GM23338 (cell line): Measurements from ENCODE around the gene BCAS3. TPM values are rescaled to one million over a fixed set of nuclear protein-coding genes. Genes with fewer than 3 reads are reported as not detected.

Experiments
- ATAC-seq: fragments of 200-7000 bp; cut with Tn5 transposase; 3 replicates; pipeline ENCODE4 v1.9.1; 2020
- DNase-seq: peaks from one replicate; pipeline ENCODE4 v3.0.0-alpha.2; 2015; ENCODE audit warnings: low spot score
- H2AFZ ChIP-seq: fragments of 200-600 bp; sonication (generic); 2 replicates; pipeline ENCODE4 v1.8.0; 2016; ENCODE audit warnings: antibody characterized with exemption, mild to moderate bottlenecking, moderate library complexity
- H3F3A ChIP-seq: fragments of 200-600 bp; sonication (generic); replicated peaks from 2 replicates; pipeline ENCODE4 v1.8.0; 2017; ENCODE audit warnings: antibody characterized with exemption, mixed run types, low read depth
- H3K27ac ChIP-seq: fragments of 200-600 bp; sonication (generic); 2 replicates; pipeline ENCODE4 v1.6.1; 2016; ENCODE audit warnings: low read depth
- H3K27me3 ChIP-seq: fragments of 200-600 bp; sonication (generic); 2 replicates; pipeline ENCODE4 v1.8.0; 2016; ENCODE audit warnings: mild to moderate bottlenecking, mixed run types, moderate library complexity; ENCODE audit not compliant: insufficient read depth
- H3K36me3 ChIP-seq: fragments of 200-600 bp; sonication (generic); 2 replicates; pipeline ENCODE4 v1.8.0; 2016; ENCODE audit warnings: mild to moderate bottlenecking; ENCODE audit not compliant: insufficient read depth
- H3K4me1 ChIP-seq: fragments of 200-600 bp; sonication (generic); 2 replicates; pipeline ENCODE4 v1.8.0; 2016; ENCODE audit warnings: mild to moderate bottlenecking, moderate library complexity; ENCODE audit not compliant: insufficient read depth
- H3K4me2 ChIP-seq: fragments of 200-600 bp; sonication (generic); 2 replicates; pipeline ENCODE4 v1.7.1; 2017; ENCODE audit warnings: mixed run types
- H3K4me3 ChIP-seq: fragments of 200-600 bp; sonication (generic); 2 replicates; pipeline ENCODE4 v1.6.1; 2016; ENCODE audit warnings: mixed run types
- H3K79me2 ChIP-seq: fragments of 200-600 bp; sonication (generic); replicated peaks from 2 replicates; pipeline ENCODE4 v1.8.0; 2017; ENCODE audit warnings: mild to moderate bottlenecking; ENCODE audit not compliant: insufficient read depth
- H3K9me2 ChIP-seq: fragments of 200-600 bp; sonication (generic); 2 replicates; pipeline ENCODE4 v1.8.0; 2017; ENCODE audit not compliant: insufficient read depth
- H4K20me1 ChIP-seq: fragments of 200-600 bp; sonication (generic); replicated peaks from 2 replicates; pipeline ENCODE4 v1.8.0; 2017; ENCODE audit warnings: mild to moderate bottlenecking; ENCODE audit not compliant: insufficient read depth
- H3K27ac Mint-ChIP-seq: 2 replicates; pipeline ENCODE4 v1.8.0; 2020; ENCODE audit warnings: inconsistent platforms, mild to moderate bottlenecking, moderate library complexity, mixed read lengths
- H3K27me3 Mint-ChIP-seq: 3 replicates; pipeline ENCODE4 v1.8.0; 2022; ENCODE audit warnings: low read depth, mild to moderate bottlenecking, moderate library complexity, mixed read lengths, inconsistent platforms; ENCODE audit not compliant: insufficient read depth, poor library complexity
- H3K36me3 Mint-ChIP-seq: 3 replicates; pipeline ENCODE4 v1.8.0; 2021; ENCODE audit warnings: low read depth, mild to moderate bottlenecking, inconsistent platforms, moderate library complexity, mixed read lengths
- H3K4me1 Mint-ChIP-seq: 3 replicates; pipeline ENCODE4 v1.8.0; 2020; ENCODE audit warnings: mild to moderate bottlenecking, inconsistent platforms, mixed read lengths
- H3K4me3 Mint-ChIP-seq: 3 replicates; pipeline ENCODE4 v1.8.0; 2021; ENCODE audit warnings: moderate library complexity, mild to moderate bottlenecking, inconsistent platforms, mixed read lengths
- H3K9me3 Mint-ChIP-seq: 3 replicates; pipeline ENCODE4 v1.8.0; 2020; ENCODE audit warnings: moderate library complexity, mild to moderate bottlenecking, inconsistent platforms, mixed read lengths
- CREB1 ChIP-seq: fragments of 250-450 bp; sonication (Bioruptor Pico); IDR thresholded peaks from 2 replicates; pipeline ENCODE4 v1.5.0; 2020; ENCODE audit warnings: low read depth, mild to moderate bottlenecking, moderate library complexity
- CTCF ChIP-seq, 2 experiments: fragments of 200-600 bp in 1 of 2; sonication (generic) in 1 of 2; conservative IDR thresholded peaks; 2 replicates each; pipeline versions ENCODE4 v1.5.1 to v1.6.1; 2016 to 2017; ENCODE audit warnings: antibody characterized with exemption in 2 of 2, low read depth in 2 of 2, mild to moderate bottlenecking in 2 of 2, moderate library complexity in 1 of 2
- ETS1 ChIP-seq: IDR thresholded peaks from 2 replicates; pipeline ENCODE4 v1.6.1; 2016; ENCODE audit warnings: antibody characterized with exemption
- EZH2 ChIP-seq: fragments of 200-600 bp; sonication (generic); IDR thresholded peaks from one replicate; pipeline ENCODE4 v1.8.0; 2017; ENCODE audit warnings: antibody characterized with exemption, mild to moderate bottlenecking, low read depth; ENCODE audit not compliant: unreplicated experiment
- JUNB ChIP-seq: IDR thresholded peaks from one replicate; pipeline ENCODE4 v1.6.1; 2016; ENCODE audit warnings: antibody characterized with exemption; ENCODE audit not compliant: unreplicated experiment
- POLR2AphosphoS5 ChIP-seq: IDR thresholded peaks from 2 replicates; pipeline ENCODE4 v1.6.1; 2016; ENCODE audit warnings: antibody characterized with exemption, low read depth
- ZNF114 ChIP-seq: fragments of 250-450 bp; sonication (Bioruptor Pico); IDR thresholded peaks from 2 replicates; pipeline ENCODE4 v1.5.0; 2020; ENCODE audit warnings: mild to moderate bottlenecking, moderate library complexity
- polyA plus RNA-seq: library from polyadenylated mRNA; unstranded; fragments of >200 nt; fragmentation: Nextera tagmentation; extraction: Ambion mirVana; gene quantifications from 2 replicates; pipeline ENCODE4 v1.2.1, GENCODE V29; 2016
- total RNA-seq: library from RNA; depleted of rRNA; stranded (reverse); fragments of >200 nt; shearing (Covaris generic); gene quantifications from 2 replicates; pipeline ENCODE4 v1.2.3, GENCODE V29; 2014

Gene BCAS3
- total and polyA plus RNA-seq, 2 experiments from 2014 or later: 8.2 to 28.0 TPM

GRCh38 chr17:61282377-61282776 lies 604.7 kb downstream of the BCAS3 start (continued):
- TF ChIP-seq CREB1 (CRISPR knock-in tag): no peak
- TF ChIP-seq POLR2AphosphoS5: no peak
- no peak for TF ChIP-seq ETS1

- peaks cover 6% of the 10 kb centered on the region; the same call in 1 of the 2 replicates for H3F3A ChIP-seq
- H3K4me3 ChIP-seq: no peak overlapping the region
- Mint-ChIP-seq H3K27ac (no peak overlapping the region), H3K27me3 (peaks cover 1% of the 10 kb centered on the region), H3K9me3 (peaks cover 9% of the 10 kb centered on the region; the same call in 2 of the 3 replicates), H3K36me3 (peaks cover 6% of the 10 kb centered on the region; the same call in 2 of the 3 replicates), H3K4me3 (no peak overlapping the region), H3K4me1 (peaks cover 29% of the 10 kb centered on the region)
- no peak overlapping the region for H2AFZ ChIP-seq
- no peak for DNase-seq
- H4K20me1 ChIP-seq: no peaks in the 10 kb centered on the region
- no peak for ATAC-seq
- no peaks in the 10 kb centered on the region for H3K79me2 ChIP-seq
- H3K4me1 ChIP-seq: peaks cover 23% of the 10 kb centered on the region
- H3K27ac ChIP-seq: no peak overlapping the region
- H3K27me3 ChIP-seq: no peaks in the 10 kb centered on the region
- peaks cover 8% of the 10 kb centered on the region; the same call in 1 of the 2 replicates for H3K9me2 ChIP-seq
- TF ChIP-seq JUNB: no peak
- no peak for TF ChIP-seq ZNF114 (CRISPR knock-in tag)
- TF ChIP-seq ETS1: no peak
- TF ChIP-seq EZH2: no peak
- no peak for TF ChIP-seq POLR2AphosphoS5
- TF ChIP-seq CREB1 (CRISPR knock-in tag): no peak
- H3K4me2 ChIP-seq: no peak overlapping the region
- H3K36me3 ChIP-seq: no peaks in the 10 kb centered on the region
These were observed 605.4 kb downstream of the BCAS3 start for GRCh38 chr17:61283043-61283442.

- TF ChIP-seq CTCF (conservative IDR thresholded peaks at IDR 0.05; ENCODE audit: low read depth in 2 of 2) (no peak), ZNF114 (CRISPR knock-in tag) (no peak), CREB1 (CRISPR knock-in tag) (no peak)
- Histone ChIP-seq H3K9me2 (peaks cover 8% of the 10 kb centered on the region; the same call in 1 of the 2 replicates), H3K4me1 (peaks cover 23% of the 10 kb centered on the region), H3K27me3 (no peaks in the 10 kb centered on the region), H2AFZ (no peak overlapping the region), H4K20me1 (no peaks in the 10 kb centered on the region), H3K79me2 (no peaks in the 10 kb centered on the region), H3F3A (peaks cover 6% of the 10 kb centered on the region; the same call in 1 of the 2 replicates), H3K4me2 (no peak overlapping the region), H3K36me3 (no peaks in the 10 kb centered on the region), H3K4me3 (no peak overlapping the region), H3K27ac (no peak overlapping the region)
- Mint-ChIP-seq H3K36me3 (peaks cover 6% of the 10 kb centered on the region; the same call in 2 of the 3 replicates), H3K9me3 (peaks cover 9% of the 10 kb centered on the region; the same call in 2 of the 3 replicates), H3K4me1 (peaks cover 29% of the 10 kb centered on the region), H3K27me3 (peaks cover 1% of the 10 kb centered on the region), H3K27ac (no peak overlapping the region), H3K4me3 (no peak overlapping the region)
- DNase-seq: no peak
- ATAC-seq: no peak
These were observed 606.5 kb downstream of the BCAS3 start for GRCh38 chr17:61284174-61284573.
